ENCODE measurements around the gene POLDIP2. TPM values are rescaled to one million over a fixed set of nuclear protein-coding genes. Genes with fewer than 3 reads are reported as not detected.
A peak's percentile ranks its signal among the peaks of the same experiment; 100 is the strongest.

The POLDIP2 gene
- total RNA-seq, 3 donors from 2014 or later (not counting 1 experiment from before 2014, with no cell fraction given): 30.8 to 37.0 (median 33.7) TPM

GRCh38 chr17:28390984-28391383 lies 33.7 kb upstream of the POLDIP2 start:
- no peaks in the 10 kb centered on the region for H3K27me3 Mint-ChIP-seq (ENCODE audit: low read depth in 2 of 2)
- H3K9me3 ChIP-seq (ENCODE audit: control insufficient read depth, insufficient read depth, low read length): no peaks in the 10 kb centered on the region
- no peak for DNase-seq
- intact Hi-C loops (cut with micrococcal nuclease): no loop called here
- H3K36me3 Mint-ChIP-seq: peaks cover 16% of the 10 kb centered on the region
- H3K4me1 ChIP-seq (ENCODE audit: control insufficient read depth, insufficient read depth, low read length): no peaks in the 10 kb centered on the region
- no peak overlapping the region for H3K27ac ChIP-seq (ENCODE audit: low read length)
- ATAC-seq: no peak
- no peak overlapping the region for H3K4me3 ChIP-seq (ENCODE audit: low read length)
- TF ChIP-seq CTCF (IDR thresholded peaks at IDR 0.05): no peak
- H3K36me3 ChIP-seq (ENCODE audit: control insufficient read depth, insufficient read depth, low read length): peaks cover 49% of the 10 kb centered on the region
- H3K9me3 Mint-ChIP-seq: no peaks in the 10 kb centered on the region
- WGBS (ENCODE audit: insufficient coverage): no CpG with 5 or more reads among the region's 1 CpG
- no peak overlapping the region for H3K4me3 Mint-ChIP-seq
- no peaks in the 10 kb centered on the region for H3K27me3 ChIP-seq (ENCODE audit: control insufficient read depth, insufficient read depth, low read length)
- H3K4me1 Mint-ChIP-seq: peaks cover 0 to 6% of the 10 kb centered on the region in 2 donors
- H3K27ac Mint-ChIP-seq: no peak overlapping the region

- H3K36me3 ChIP-seq (ENCODE audit: control insufficient read depth, insufficient read depth, low read length): peaks cover 45% of the 10 kb centered on the region
- peaks cover 16% of the 10 kb centered on the region for H3K36me3 Mint-ChIP-seq
- H3K4me3 Mint-ChIP-seq: no peak overlapping the region
- H3K27ac Mint-ChIP-seq: peak overlapping the region in 1 of 2 donors; percentile 11
- peaks cover 0 to 8% of the 10 kb centered on the region in 2 donors for H3K4me1 Mint-ChIP-seq
- 100% methylated on average over 2 of the region's 2 CpGs for WGBS (ENCODE audit: insufficient coverage)
- intact Hi-C loops (cut with micrococcal nuclease): no loop called here
- no peaks in the 10 kb centered on the region for H3K9me3 Mint-ChIP-seq
- H3K4me1 ChIP-seq (ENCODE audit: control insufficient read depth, insufficient read depth, low read length): peaks cover under 1% of the 10 kb centered on the region
- H3K27me3 ChIP-seq (ENCODE audit: control insufficient read depth, insufficient read depth, low read length): no peaks in the 10 kb centered on the region
- ATAC-seq: no peak
- no peak for TF ChIP-seq CTCF (IDR thresholded peaks at IDR 0.05)
- no peak overlapping the region for H3K4me3 ChIP-seq (ENCODE audit: low read length)
- H3K27ac ChIP-seq (ENCODE audit: low read length): no peak overlapping the region
- DNase-seq: no peak
- no peaks in the 10 kb centered on the region for H3K27me3 Mint-ChIP-seq (ENCODE audit: low read depth in 2 of 2)
- no peaks in the 10 kb centered on the region for H3K9me3 ChIP-seq (ENCODE audit: control insufficient read depth, insufficient read depth, low read length)
Observed at GRCh38 chr17:28390563-28390962, 33.2 kb upstream of the POLDIP2 start.

- Histone ChIP-seq H3K9me3 (ENCODE audit: control insufficient read depth, insufficient read depth, low read length) (no peaks in the 10 kb centered on the region), H3K4me3 (ENCODE audit: low read length) (no peak overlapping the region), H3K27ac (ENCODE audit: low read length) (no peak overlapping the region), H3K4me1 (ENCODE audit: control insufficient read depth, insufficient read depth, low read length) (peaks cover 5% of the 10 kb centered on the region), H3K27me3 (ENCODE audit: control insufficient read depth, insufficient read depth, low read length) (no peaks in the 10 kb centered on the region), H3K36me3 (ENCODE audit: control insufficient read depth, insufficient read depth, low read length) (peaks cover 43% of the 10 kb centered on the region)
- peak overlapping the region in 1 of 2 donors; percentile 11 for H3K27ac Mint-ChIP-seq
- 100% methylated on average over 1 of the region's 1 CpG for WGBS (ENCODE audit: insufficient coverage)
- TF ChIP-seq CTCF (IDR thresholded peaks at IDR 0.05): no peak
- no peak for ATAC-seq
- no peak overlapping the region for H3K4me3 Mint-ChIP-seq
- intact Hi-C loops (cut with micrococcal nuclease): no loop called here
- peaks cover 0 to 12% of the 10 kb centered on the region in 2 donors for H3K4me1 Mint-ChIP-seq
- H3K36me3 Mint-ChIP-seq: peaks cover 16% of the 10 kb centered on the region
- no peak for DNase-seq
- no peaks in the 10 kb centered on the region for H3K9me3 Mint-ChIP-seq
- no peaks in the 10 kb centered on the region for H3K27me3 Mint-ChIP-seq (ENCODE audit: low read depth in 2 of 2)
Observed at GRCh38 chr17:28390141-28390540, 32.8 kb upstream of the POLDIP2 start.

- peaks cover 20% of the 10 kb centered on the region for H3K4me1 ChIP-seq (ENCODE audit: control insufficient read depth, insufficient read depth, low read length)
- H3K4me3 ChIP-seq (ENCODE audit: low read length): no peak overlapping the region
- H3K27me3 Mint-ChIP-seq (ENCODE audit: low read depth in 2 of 2): no peaks in the 10 kb centered on the region
- H3K9me3 Mint-ChIP-seq: no peaks in the 10 kb centered on the region
- H3K27ac Mint-ChIP-seq: no peak overlapping the region
- DNase-seq (no peak), ATAC-seq (no peak)
- WGBS (ENCODE audit: insufficient coverage): 97% methylated on average over 11 of the region's 11 CpGs
- no peaks in the 10 kb centered on the region for H3K27me3 ChIP-seq (ENCODE audit: control insufficient read depth, insufficient read depth, low read length)
- H3K4me3 Mint-ChIP-seq: no peak overlapping the region
- intact Hi-C loops (cut with micrococcal nuclease): no loop called here
- H3K9me3 ChIP-seq (ENCODE audit: control insufficient read depth, insufficient read depth, low read length): no peaks in the 10 kb centered on the region
- H3K4me1 Mint-ChIP-seq: peaks cover 7 to 30% of the 10 kb centered on the region in 2 donors
- H3K27ac ChIP-seq (ENCODE audit: low read length): no peak overlapping the region
- TF ChIP-seq CTCF (IDR thresholded peaks at IDR 0.05): no peak
- H3K36me3 ChIP-seq (ENCODE audit: control insufficient read depth, insufficient read depth, low read length): peaks cover 37% of the 10 kb centered on the region
- H3K36me3 Mint-ChIP-seq: peaks cover 16% of the 10 kb centered on the region
Observed at GRCh38 chr17:28388106-28388505, 30.8 kb upstream of the POLDIP2 start.

All from natural killer cell (primary cell).